Psoas muscle (tissue), 8 donors: ENCODE results near the gene SLC27A1. TPM values are rescaled to one million over a fixed set of nuclear protein-coding genes. Genes with fewer than 3 reads are reported as not detected.

Experiments used
- ATAC-seq, 4 donors: fragments of 200-7000 bp; cut with Tn5 transposase; one replicate each; pipeline ENCODE4 v1.9.1; 2020; ENCODE audit warnings: moderate library complexity in 3 of 4, mild to moderate bottlenecking in 2 of 4
- DNase-seq, 2 donors: peaks; one replicate each; pipeline ENCODE4 v3.0.0-alpha.2; 2020
- H3K27ac ChIP-seq: fragments of 200-600 bp; one replicate; pipeline ENCODE4 v1.8.0; 2022
- H3K27me3 ChIP-seq, 3 donors: fragments of 200-600 bp in 1 of 3; one replicate each; pipeline versions ENCODE4 v1.6.1 to v1.8.0; 2013 to 2022; ENCODE audit warnings: low read length in 2 of 3, mild to moderate bottlenecking in 2 of 3, moderate library complexity in 1 of 3; ENCODE audit not compliant: insufficient read depth in 3 of 3
- H3K36me3 ChIP-seq, 2 donors: fragments of 200-600 bp in 1 of 2; one replicate each; pipeline versions ENCODE4 v1.6.1 to v1.8.0; 2013 to 2022; ENCODE audit warnings: low read depth in 1 of 2, mild to moderate bottlenecking in 1 of 2, moderate library complexity in 1 of 2; ENCODE audit not compliant: insufficient read depth in 1 of 2
- H3K4me1 ChIP-seq: fragments of 200-600 bp; one replicate; pipeline ENCODE4 v1.8.0; 2022
- H3K4me3 ChIP-seq: fragments of 200-600 bp; one replicate; pipeline ENCODE4 v1.8.0; 2022; ENCODE audit warnings: mild to moderate bottlenecking
- H3K9me3 ChIP-seq: fragments of 200-600 bp; one replicate; pipeline ENCODE4 v1.8.0; 2022
- WGBS, 3 donors: extraction: QIAGEN DNeasy Blood & Tissue Kit; methylation state at CpG; one replicate each; pipeline versions ENCODE4 v1.1.6 to v1.1.7; 2013; 5-methylcytosine and 5-hydroxymethylcytosine counted together
- intact Hi-C, 2 donors: fragments of 100-400 bp; cut with DNase I; formaldehyde crosslinking; loops; one replicate each; pipeline versions ENCODE4 v1.11.0 to v1.14.2; 2022
- polyA plus RNA-seq, 3 donors: library from polyadenylated mRNA; stranded (reverse); fragments of 200-250 nt; gene quantifications; one replicate each; pipeline ENCODE4 v1.2.3, GENCODE V29; 2013
- total RNA-seq, 4 donors: library from RNA; stranded (reverse); fragmentation: NEBNext Ultra II Directional in 2 of 4; extraction: Animal tissue kit (Norgen Biotek cat#: 25700) in 2 of 4; gene quantifications; one replicate each; pipeline versions ENCODE4 v1.2.1 to v1.2.4, GENCODE V29; 2021 to 2023
- TF ChIP-seq, protein P1 (sequence below): fragments of 200-600 bp; IDR thresholded peaks from one replicate; pipeline ENCODE4 v1.8.0; 2022; ENCODE audit warnings: antibody characterized with exemption
- donor health status: healthy with polysubstance abuse.
- donor health status: DM: no; HTN: no; CAD: no; lungs with moderate emphysema.
- donor health status: Bipolar disorder and iron deficiency.
- donor health status: healthy.
- donor health status: DM: yes; HTN: yes; CAD: no.
- donor health status: DM: no; HTN: no; CAD: no.
- donor health status: DM: no; HTN: no; CAD: no.
- donor health status: DM: yes; HTN: yes; CAD: no.

SLC27A1 gene
- total and polyA plus RNA-seq, 7 donors: 11.8 to 40.1 (median 25.5) TPM

GRCh38 chr19:17524651-17525050 is 54.3 kb downstream of the SLC27A1 start:
- no peak for ATAC-seq
- Histone ChIP-seq H3K4me1 (no peaks in the 10 kb centered on the region), H3K36me3 (peaks cover 3 to 9% of the 10 kb centered on the region in 2 donors), H3K27me3 (peaks cover 0 to 5% (median 0%) of the 10 kb centered on the region in 3 donors), H3K27ac (no peak overlapping the region), H3K4me3 (no peak overlapping the region), H3K9me3 (no peaks in the 10 kb centered on the region)
- 87 to 95% (median 87%) methylated on average over 4 of the region's 4 CpGs for WGBS, 3 donors
- DNase-seq: no peak
- intact Hi-C loops: no loop called here
- TF ChIP-seq, protein P1, sequence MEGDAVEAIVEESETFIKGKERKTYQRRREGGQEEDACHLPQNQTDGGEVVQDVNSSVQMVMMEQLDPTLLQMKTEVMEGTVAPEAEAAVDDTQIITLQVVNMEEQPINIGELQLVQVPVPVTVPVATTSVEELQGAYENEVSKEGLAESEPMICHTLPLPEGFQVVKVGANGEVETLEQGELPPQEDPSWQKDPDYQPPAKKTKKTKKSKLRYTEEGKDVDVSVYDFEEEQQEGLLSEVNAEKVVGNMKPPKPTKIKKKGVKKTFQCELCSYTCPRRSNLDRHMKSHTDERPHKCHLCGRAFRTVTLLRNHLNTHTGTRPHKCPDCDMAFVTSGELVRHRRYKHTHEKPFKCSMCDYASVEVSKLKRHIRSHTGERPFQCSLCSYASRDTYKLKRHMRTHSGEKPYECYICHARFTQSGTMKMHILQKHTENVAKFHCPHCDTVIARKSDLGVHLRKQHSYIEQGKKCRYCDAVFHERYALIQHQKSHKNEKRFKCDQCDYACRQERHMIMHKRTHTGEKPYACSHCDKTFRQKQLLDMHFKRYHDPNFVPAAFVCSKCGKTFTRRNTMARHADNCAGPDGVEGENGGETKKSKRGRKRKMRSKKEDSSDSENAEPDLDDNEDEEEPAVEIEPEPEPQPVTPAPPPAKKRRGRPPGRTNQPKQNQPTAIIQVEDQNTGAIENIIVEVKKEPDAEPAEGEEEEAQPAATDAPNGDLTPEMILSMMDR: no peak

DNA sequence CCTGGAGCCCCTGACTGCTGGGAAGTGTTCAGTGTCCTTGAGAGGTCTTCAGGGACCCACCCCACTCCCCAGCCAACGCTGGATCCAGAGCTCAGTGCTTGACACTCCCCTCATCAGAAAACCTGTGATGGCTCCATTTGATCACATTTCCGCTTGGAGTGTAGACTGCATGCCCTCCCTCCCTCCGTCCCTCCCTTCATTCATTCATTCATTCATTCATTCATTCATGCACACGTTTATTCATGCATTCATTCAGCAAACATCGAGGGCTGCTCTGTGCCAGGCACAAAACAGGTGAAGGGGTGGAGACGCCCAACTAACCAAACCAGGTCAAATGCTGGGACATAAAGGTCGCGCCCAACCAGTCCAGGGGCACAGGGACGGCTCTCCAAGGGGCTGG is 54.8 kb downstream of the SLC27A1 start:
- no peak overlapping the region for H3K27ac ChIP-seq
- DNase-seq (no peak), ATAC-seq (no peak)
- H3K36me3 ChIP-seq: peaks cover 3 to 9% of the 10 kb centered on the region in 2 donors
- H3K4me1 ChIP-seq: no peaks in the 10 kb centered on the region
- WGBS, 3 donors: 74 to 79% (median 78%) methylated on average over 9 of the region's 9 CpGs
- no peak overlapping the region for H3K4me3 ChIP-seq
- H3K9me3 ChIP-seq: no peaks in the 10 kb centered on the region
- H3K27me3 ChIP-seq: peaks cover 0 to 5% (median 2%) of the 10 kb centered on the region in 3 donors
- TF ChIP-seq, protein P1: no peak
- intact Hi-C loops: no loop called here

GRCh38 chr19:17526922-17527321 is 56.6 kb downstream of the SLC27A1 start:
- ATAC-seq (no peak), DNase-seq (no peak)
- no peak overlapping the region for H3K4me3 ChIP-seq
- intact Hi-C loops: no loop called here
- 52 to 57% (median 56%) methylated on average over 15 to 16 of the region's 16 CpGs for WGBS, 3 donors
- H3K9me3 ChIP-seq: no peaks in the 10 kb centered on the region
- peaks cover 0 to 8% (median 2%) of the 10 kb centered on the region in 3 donors for H3K27me3 ChIP-seq
- no peaks in the 10 kb centered on the region for H3K4me1 ChIP-seq
- H3K36me3 ChIP-seq: no peaks in the 10 kb centered on the region
- TF ChIP-seq, protein P1: no peak
- no peak overlapping the region for H3K27ac ChIP-seq

DNA sequence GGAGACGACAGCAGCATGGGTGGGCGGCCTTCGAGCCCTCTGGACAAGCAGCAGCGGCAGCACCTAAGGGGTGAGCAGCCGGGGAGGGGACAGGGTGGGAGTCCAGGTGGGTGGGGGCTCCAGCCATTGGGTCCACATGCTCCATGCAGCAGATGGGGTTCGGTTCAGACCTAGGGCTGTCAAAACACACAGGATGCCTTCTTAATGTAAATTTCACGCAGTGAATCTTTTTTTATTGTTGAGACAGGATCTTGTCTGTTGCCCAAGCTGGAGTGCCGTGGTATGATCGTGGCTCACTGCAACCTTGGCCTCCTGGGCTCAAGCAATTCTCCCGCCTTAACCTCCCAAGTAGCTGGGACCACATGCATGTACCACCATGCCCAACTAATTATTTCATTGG is 57.0 kb downstream of the SLC27A1 start:
- Histone ChIP-seq H3K4me3 (no peak overlapping the region), H3K27ac (no peak overlapping the region), H3K36me3 (no peaks in the 10 kb centered on the region), H3K9me3 (no peaks in the 10 kb centered on the region), H3K4me1 (no peaks in the 10 kb centered on the region), H3K27me3 (peaks cover 0 to 10% (median 2%) of the 10 kb centered on the region in 3 donors)
- 57 to 63% (median 60%) methylated on average over 10 of the region's 10 CpGs for WGBS, 3 donors
- no peak for ATAC-seq
- TF ChIP-seq, protein P1: no peak
- intact Hi-C loops: no loop called here
- DNase-seq: no peak

DNA sequence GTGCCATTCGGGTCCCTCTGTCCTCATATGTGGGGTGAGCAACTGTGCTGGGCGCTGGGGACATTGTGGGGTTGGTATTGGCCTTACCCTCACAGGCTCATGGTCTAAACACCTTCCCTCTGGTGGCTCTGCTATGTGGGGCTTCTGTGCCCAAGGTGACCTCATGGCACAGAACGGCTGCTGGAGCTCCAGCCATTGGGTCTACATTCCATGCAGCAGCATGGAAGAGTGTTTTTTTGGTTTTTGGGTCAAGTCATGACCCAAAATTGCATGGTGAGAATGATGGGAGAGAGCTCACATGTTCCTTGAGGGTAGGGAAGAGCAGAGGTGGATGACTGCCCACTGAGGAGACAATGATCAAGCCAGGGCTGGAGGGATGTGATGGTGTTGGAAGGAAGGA is 58.3 kb downstream of the SLC27A1 start:
- ATAC-seq: no peak
- Histone ChIP-seq H3K27me3 (peaks cover 0 to 10% (median 2%) of the 10 kb centered on the region in 3 donors), H3K27ac (no peak overlapping the region), H3K4me3 (no peak overlapping the region), H3K36me3 (no peaks in the 10 kb centered on the region), H3K4me1 (no peaks in the 10 kb centered on the region), H3K9me3 (no peaks in the 10 kb centered on the region)
- intact Hi-C loops: no loop called here
- WGBS, 3 donors: 85 to 92% (median 91%) methylated on average over 3 of the region's 3 CpGs
- no peak for DNase-seq
- TF ChIP-seq, protein P1: no peak
